Activated B cell treated with CpG ODN at 0.5 μM for 24 hours (primary cell): ENCODE measurements around the gene S100PBP. TPM values are rescaled to one million over a fixed set of nuclear protein-coding genes. Genes with fewer than 3 reads are reported as not detected.
"Not testable (repeated sequence)": the region's sequence is repeated elsewhere in the genome, so short reads cannot be mapped to it uniquely, and the experiment has no call there.

Source experiments
- ATAC-seq: fragments of 200-7000 bp; cut with Tn5 transposase; one replicate; pipeline ENCODE4 v1.10.0; 2021; ENCODE audit warnings: low read depth, mild to moderate bottlenecking, moderate library complexity
- CTCF ChIA-PET: fragments of 350-600 bp; sonication (Branson Sonifier 250); formaldehyde crosslinking; loops from one replicate; lab custom pipeline; 2021; ENCODE audit warnings: antibody characterized with exemption; lab: Charles Lee
- POLR2A ChIA-PET: fragments of 350-600 bp; sonication (Branson Sonifier 250); formaldehyde crosslinking; loops from one replicate; lab custom pipeline; 2021; ENCODE audit warnings: antibody characterized with exemption; lab: Charles Lee
- DNase-seq: peaks from one replicate; pipeline ENCODE4 v3.0.0; 2022
- H3K27ac Mint-ChIP-seq: one replicate; pipeline ENCODE4 v1.8.0; 2020; ENCODE audit warnings: mixed read lengths
- H3K27me3 Mint-ChIP-seq: one replicate; pipeline ENCODE4 v1.8.0; 2021; ENCODE audit warnings: mixed read lengths
- H3K36me3 Mint-ChIP-seq: one replicate; pipeline ENCODE4 v1.8.0; 2021; ENCODE audit warnings: low read depth, mixed read lengths
- H3K4me1 Mint-ChIP-seq: one replicate; pipeline ENCODE4 v1.8.0; 2021; ENCODE audit warnings: mixed read lengths
- H3K4me3 Mint-ChIP-seq: one replicate; pipeline ENCODE4 v1.8.0; 2020; ENCODE audit warnings: mild to moderate bottlenecking, mixed read lengths
- H3K9me3 Mint-ChIP-seq: one replicate; pipeline ENCODE4 v1.8.0; 2020; ENCODE audit warnings: mixed read lengths
- CTCF ChIP-seq: fragments of 200-600 bp; IDR thresholded peaks from one replicate; pipeline ENCODE4 v1.8.0; 2022; ENCODE audit warnings: antibody characterized with exemption, mild to moderate bottlenecking
- intact Hi-C: fragments of 100-400 bp; cut with micrococcal nuclease; formaldehyde crosslinking; loops from one replicate; pipeline ENCODE4 v1.15.1; 2024
- total RNA-seq: library from RNA; stranded (reverse); gene quantifications from 2 replicates; pipeline ENCODE4 v1.2.3, GENCODE V29; 2022

S100PBP gene
- total RNA-seq, 1 donor from 2014 or later, result 50.5 TPM

- DNase-seq (no peak), ATAC-seq (no peak)
- Mint-ChIP-seq H3K9me3 (no peaks in the 10 kb centered on the region), H3K4me3 (no peak overlapping the region), H3K27ac (no peak overlapping the region), H3K27me3 (no peaks in the 10 kb centered on the region), H3K4me1 (peaks cover 2% of the 10 kb centered on the region), H3K36me3 (peaks cover 73% of the 10 kb centered on the region)
- CTCF ChIA-PET, result no interaction called here
- intact Hi-C loops, result no loop called here
- no peak for TF ChIP-seq CTCF
- POLR2A ChIA-PET, result no interaction called here
Measured at GRCh38 chr1:32784817-32785216, 32.6 kb upstream of the S100PBP start.

DNA sequence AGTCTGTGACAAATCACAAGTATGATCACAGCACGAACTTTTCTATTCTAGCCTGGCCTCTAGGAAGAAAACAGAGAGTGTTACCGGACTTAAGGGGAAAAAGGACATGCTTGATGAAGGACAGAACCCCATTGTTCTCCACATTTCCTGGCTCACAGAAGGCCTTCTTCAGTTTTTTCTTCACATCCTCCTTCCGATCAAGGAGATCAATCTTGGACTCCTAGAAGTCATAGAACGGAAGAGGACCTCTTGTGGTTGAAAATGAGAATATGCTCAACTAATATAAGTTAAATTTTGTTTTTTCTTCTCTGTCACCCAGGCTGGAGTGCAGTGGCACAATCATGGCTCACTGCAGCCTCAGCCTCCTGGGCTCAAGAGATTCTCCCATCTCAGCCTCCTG, 30.6 kb upstream of the S100PBP start:
- Mint-ChIP-seq H3K27ac (no peak overlapping the region), H3K9me3 (no peaks in the 10 kb centered on the region), H3K4me3 (no peak overlapping the region), H3K4me1 (peaks cover 2% of the 10 kb centered on the region), H3K36me3 (peaks cover 65% of the 10 kb centered on the region), H3K27me3 (no peaks in the 10 kb centered on the region)
- TF ChIP-seq CTCF, result no peak
- intact Hi-C loops, result no loop called here
- ChIA-PET POLR2A (no interaction called here), CTCF (no interaction called here)
- ATAC-seq (no peak), DNase-seq (no peak)

DNA sequence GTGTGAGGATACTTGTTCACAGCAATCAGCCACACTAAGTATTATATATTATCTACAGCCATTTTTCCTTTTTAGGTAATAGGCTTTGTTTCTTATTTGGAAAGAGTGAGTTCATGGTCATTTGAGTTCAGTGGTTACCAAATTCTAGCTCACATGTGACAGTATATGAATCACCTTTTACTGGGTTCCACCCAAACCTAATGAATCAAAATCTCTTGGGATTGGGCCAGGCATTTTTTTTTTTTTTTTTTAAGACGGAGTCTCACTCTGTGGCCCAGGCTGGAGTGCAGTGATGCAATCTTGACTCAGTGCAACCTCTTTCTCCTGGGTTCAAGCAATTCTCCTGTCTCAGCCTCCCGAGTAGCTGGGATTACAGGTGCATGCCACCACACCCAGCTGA, 28.1 kb upstream of the S100PBP start:
- H3K9me3 Mint-ChIP-seq, H3K27me3 Mint-ChIP-seq, H3K27ac Mint-ChIP-seq, intact Hi-C loops, DNase-seq, H3K4me3 Mint-ChIP-seq, H3K4me1 Mint-ChIP-seq: not testable (repeated sequence)
- peaks cover 61% of the 10 kb centered on the region for H3K36me3 Mint-ChIP-seq
- ChIA-PET CTCF (interaction anchor here (1.1 kb wide), 1 partner anchor 15 kb away, joined by 3 read pairs; no protein-coding TSS in a partner anchor), POLR2A (interaction anchor here (0.9 to 1.2 kb wide), 2 partner anchors 10 to 30 kb away, joined by 3 to 4 read pairs; no protein-coding TSS in a partner anchor)
- ATAC-seq, result peak; percentile 65

- H3K27me3 Mint-ChIP-seq, result no peaks in the 10 kb centered on the region
- no peak for ATAC-seq
- intact Hi-C loops, result no loop called here
- DNase-seq, result no peak
- no peak for TF ChIP-seq CTCF
- H3K36me3 Mint-ChIP-seq, result peaks cover 50% of the 10 kb centered on the region
- POLR2A ChIA-PET, result no interaction called here
- H3K4me3 Mint-ChIP-seq, result no peak overlapping the region
- H3K27ac Mint-ChIP-seq, result no peak overlapping the region
- peaks cover 8% of the 10 kb centered on the region for H3K4me1 Mint-ChIP-seq
- H3K9me3 Mint-ChIP-seq, result no peaks in the 10 kb centered on the region
- CTCF ChIA-PET, result interaction anchor here (0.6 to 2.0 kb wide), 3 partner anchors 19 to 271 kb away, joined by 3 to 5 read pairs (median 4); no protein-coding TSS in a partner anchor
Measured at GRCh38 chr1:32791881-32792280, 25.6 kb upstream of the S100PBP start.

- H3K9me3 Mint-ChIP-seq, H3K27me3 Mint-ChIP-seq, H3K27ac Mint-ChIP-seq, H3K4me3 Mint-ChIP-seq, DNase-seq, ATAC-seq: not testable (repeated sequence)
- H3K36me3 Mint-ChIP-seq, result peaks cover 65% of the 10 kb centered on the region
- peaks cover 36% of the 10 kb centered on the region for H3K4me1 Mint-ChIP-seq
- ChIA-PET POLR2A (interaction anchor here (0.7 kb wide), 1 partner anchor 211 kb away, joined by 12 read pairs; no protein-coding TSS in a partner anchor), CTCF (interaction anchor here (0.7 kb wide), 1 partner anchor 275 kb away, joined by 3 read pairs; no protein-coding TSS in a partner anchor)
- intact Hi-C loops, result loop anchor here (5.0 kb wide), 1 partner anchor 77 kb away; the partner anchor contains the start of gene FNDC5
Measured at GRCh38 chr1:32795763-32796162, 21.7 kb upstream of the S100PBP start.

GRCh38 chr1:32797456-32797855, 20.0 kb upstream of the S100PBP start:
- peaks cover 48% of the 10 kb centered on the region for H3K4me1 Mint-ChIP-seq
- peak overlapping the region; percentile 68 for H3K27ac Mint-ChIP-seq
- TF ChIP-seq CTCF, result no peak
- peaks cover 62% of the 10 kb centered on the region for H3K36me3 Mint-ChIP-seq
- H3K9me3 Mint-ChIP-seq, result no peaks in the 10 kb centered on the region
- DNase-seq (no peak), ATAC-seq (no peak)
- POLR2A ChIA-PET, result interaction anchor here (2.6 kb wide), 1 partner anchor 19 kb away, joined by 15 read pairs; the partner anchor contains the start of genes S100PBP and YARS1
- intact Hi-C loops, result loop anchor here (5.0 kb wide), 1 partner anchor 75 kb away; the partner anchor contains the start of gene FNDC5
- H3K4me3 Mint-ChIP-seq, result no peak overlapping the region
- no peaks in the 10 kb centered on the region for H3K27me3 Mint-ChIP-seq
- CTCF ChIA-PET, result no interaction called here
